Measurements from ENCODE around the gene GCSH.

- TF ChIP-seq CTCF (IDR thresholded peaks at IDR 0.05) (no peak), POLR2A (IDR thresholded peaks at IDR 0.05) (no peak)
Measured at GRCh38 chr16:81112453-81112852, 16.3 kb upstream of the GCSH start.

Measured in lower leg skin (tissue), 3 donors.